BJ (cell line): ENCODE data around the gene BTK. TPM values are rescaled to one million over a fixed set of nuclear protein-coding genes. Genes with fewer than 3 reads are reported as not detected.

Experiments used
- CTCF ChIA-PET: fragments of 350-600 bp; formaldehyde crosslinking; extraction: SDS; loops from one replicate; lab custom pipeline; 2021; ENCODE audit warnings: antibody characterized with exemption, inconsistent platforms; lab: Yijun Ruan, JAX
- POLR2A ChIA-PET: fragments of 300-600 bp; sonication (Branson Sonifier 250); formaldehyde crosslinking; extraction: SDS; loops from one replicate; lab custom pipeline; 2021; ENCODE audit warnings: antibody characterized with exemption; lab: Charles Lee
- DNase-seq: peaks from one replicate; pipeline ENCODE4 v3.0.0-alpha.2; 2011; ENCODE audit warnings: low read depth
- H3K27me3 ChIP-seq: 2 replicates; pipeline ENCODE4 v1.6.0; 2011; ENCODE audit warnings: low read length; ENCODE audit not compliant: control insufficient read depth, insufficient read depth
- H3K36me3 ChIP-seq: 2 replicates; pipeline ENCODE4 v1.5.1; 2011; ENCODE audit warnings: low read length; ENCODE audit not compliant: control insufficient read depth, insufficient read depth
- H3K4me3 ChIP-seq: 2 replicates; pipeline ENCODE4 v1.5.1; 2011; ENCODE audit warnings: low read depth, mild to moderate bottlenecking, control low read depth, low read length
- polyA plus RNA-seq: library from polyadenylated mRNA; depleted of rRNA; stranded (reverse); fragments of >200 nt; gene quantifications from 2 replicates; pipeline ENCODE4 v1.2.3, GENCODE V29; 2011
- TF ChIP-seq, protein P1 (sequence below): IDR thresholded peaks from 2 replicates; pipeline ENCODE4 v1.5.1; 2011; ENCODE audit warnings: low read depth, mild to moderate bottlenecking, control low read depth, inconsistent platforms, low read length, moderate library complexity; ENCODE audit not compliant: insufficient read depth

BTK gene
- polyA plus RNA-seq, 1 experiment = not detected

DNA sequence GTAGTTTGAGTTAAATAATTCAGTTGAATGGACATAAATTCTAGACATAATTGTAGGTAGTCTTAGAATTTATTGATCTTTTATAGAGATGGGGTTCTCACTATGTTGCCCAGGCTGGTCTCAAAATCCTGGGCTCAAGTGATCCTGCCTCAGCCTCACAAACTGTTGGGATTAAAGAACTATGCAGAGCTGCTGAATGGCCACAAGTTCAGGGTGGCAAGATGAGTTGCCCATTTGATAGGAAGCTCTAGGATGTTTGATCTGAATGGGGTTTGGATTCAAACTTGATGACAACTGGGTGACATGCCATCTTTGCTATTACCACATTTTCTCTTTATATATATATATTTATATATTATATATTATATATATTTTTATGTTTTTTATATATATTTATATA is 8.4 kb upstream of the BTK start:
- Histone ChIP-seq H3K4me3 (no peak overlapping the region), H3K27me3 (no peaks in the 10 kb centered on the region), H3K36me3 (no peaks in the 10 kb centered on the region)
- CTCF ChIA-PET = no interaction called here
- DNase-seq = no peak
- TF ChIP-seq, protein P1, sequence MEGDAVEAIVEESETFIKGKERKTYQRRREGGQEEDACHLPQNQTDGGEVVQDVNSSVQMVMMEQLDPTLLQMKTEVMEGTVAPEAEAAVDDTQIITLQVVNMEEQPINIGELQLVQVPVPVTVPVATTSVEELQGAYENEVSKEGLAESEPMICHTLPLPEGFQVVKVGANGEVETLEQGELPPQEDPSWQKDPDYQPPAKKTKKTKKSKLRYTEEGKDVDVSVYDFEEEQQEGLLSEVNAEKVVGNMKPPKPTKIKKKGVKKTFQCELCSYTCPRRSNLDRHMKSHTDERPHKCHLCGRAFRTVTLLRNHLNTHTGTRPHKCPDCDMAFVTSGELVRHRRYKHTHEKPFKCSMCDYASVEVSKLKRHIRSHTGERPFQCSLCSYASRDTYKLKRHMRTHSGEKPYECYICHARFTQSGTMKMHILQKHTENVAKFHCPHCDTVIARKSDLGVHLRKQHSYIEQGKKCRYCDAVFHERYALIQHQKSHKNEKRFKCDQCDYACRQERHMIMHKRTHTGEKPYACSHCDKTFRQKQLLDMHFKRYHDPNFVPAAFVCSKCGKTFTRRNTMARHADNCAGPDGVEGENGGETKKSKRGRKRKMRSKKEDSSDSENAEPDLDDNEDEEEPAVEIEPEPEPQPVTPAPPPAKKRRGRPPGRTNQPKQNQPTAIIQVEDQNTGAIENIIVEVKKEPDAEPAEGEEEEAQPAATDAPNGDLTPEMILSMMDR = no peak
- POLR2A ChIA-PET = no interaction called here

DNA sequence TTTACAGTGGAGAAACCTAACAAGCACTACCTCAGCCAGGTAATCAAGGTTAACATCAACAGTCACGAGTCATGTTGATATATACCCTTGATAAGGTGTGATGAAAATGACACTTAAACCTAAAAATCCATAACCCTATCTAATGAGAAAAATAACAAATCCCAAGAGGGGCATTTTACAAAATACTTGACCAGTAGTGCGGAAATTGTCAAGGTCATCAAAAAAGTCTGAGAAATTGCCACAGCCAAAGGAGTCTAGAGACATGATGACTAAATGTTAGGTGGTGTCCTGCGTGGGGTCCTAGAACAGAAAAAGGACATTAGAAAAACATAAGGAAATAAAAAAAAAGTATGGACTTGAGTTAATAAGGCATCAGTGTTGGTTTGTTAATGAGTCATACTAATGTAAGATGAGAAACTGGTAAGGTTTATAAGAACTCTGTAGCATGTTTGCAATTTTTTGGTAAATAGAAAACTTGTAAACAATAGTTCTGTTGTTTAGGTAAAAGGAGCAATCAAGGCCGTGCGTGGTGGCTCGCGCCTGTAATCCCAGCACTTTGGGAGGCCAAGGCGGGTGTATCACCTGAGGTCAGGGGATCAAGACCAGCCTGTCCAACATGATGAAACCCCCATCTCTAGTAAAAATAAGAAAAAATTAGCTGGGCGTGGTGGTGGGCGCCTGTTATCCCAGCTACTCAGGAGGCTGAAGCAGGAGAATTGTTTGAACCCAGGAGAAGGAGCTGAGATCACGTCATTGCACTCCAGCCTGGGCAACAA is 7.7 kb upstream of the BTK start:
- POLR2A ChIA-PET = no interaction called here
- CTCF ChIA-PET = no interaction called here
- DNase-seq = no peak
- no peaks in the 10 kb centered on the region for H3K36me3 ChIP-seq
- TF ChIP-seq, protein P1 = no peak
- H3K4me3 ChIP-seq = no peak overlapping the region
- no peaks in the 10 kb centered on the region for H3K27me3 ChIP-seq

DNA sequence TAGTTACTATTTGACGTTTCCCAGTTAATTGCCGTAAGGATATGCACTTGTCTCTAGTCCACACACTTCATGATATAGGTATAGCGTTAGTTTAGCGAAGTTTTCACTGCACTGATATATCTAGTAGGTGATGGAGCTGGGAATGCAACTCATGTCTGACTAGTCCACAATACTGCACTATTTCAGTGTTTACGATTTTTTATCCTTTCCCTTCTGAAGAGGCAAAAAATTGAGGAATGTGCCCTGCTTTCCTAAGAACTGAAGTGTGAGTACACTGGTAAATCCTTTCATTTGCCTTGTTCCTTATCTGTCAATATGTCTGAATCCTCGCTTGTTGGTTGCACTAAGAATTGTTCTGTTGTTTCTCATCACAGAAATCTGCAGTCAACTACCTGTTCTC is 5.8 kb upstream of the BTK start:
- POLR2A ChIA-PET = no interaction called here
- CTCF ChIA-PET = no interaction called here
- H3K27me3 ChIP-seq = no peaks in the 10 kb centered on the region; the same call in 1 of the 2 replicates
- H3K36me3 ChIP-seq = no peaks in the 10 kb centered on the region
- TF ChIP-seq, protein P1 = no peak
- DNase-seq = no peak
- peak overlapping the region; percentile 70 for H3K4me3 ChIP-seq

DNA sequence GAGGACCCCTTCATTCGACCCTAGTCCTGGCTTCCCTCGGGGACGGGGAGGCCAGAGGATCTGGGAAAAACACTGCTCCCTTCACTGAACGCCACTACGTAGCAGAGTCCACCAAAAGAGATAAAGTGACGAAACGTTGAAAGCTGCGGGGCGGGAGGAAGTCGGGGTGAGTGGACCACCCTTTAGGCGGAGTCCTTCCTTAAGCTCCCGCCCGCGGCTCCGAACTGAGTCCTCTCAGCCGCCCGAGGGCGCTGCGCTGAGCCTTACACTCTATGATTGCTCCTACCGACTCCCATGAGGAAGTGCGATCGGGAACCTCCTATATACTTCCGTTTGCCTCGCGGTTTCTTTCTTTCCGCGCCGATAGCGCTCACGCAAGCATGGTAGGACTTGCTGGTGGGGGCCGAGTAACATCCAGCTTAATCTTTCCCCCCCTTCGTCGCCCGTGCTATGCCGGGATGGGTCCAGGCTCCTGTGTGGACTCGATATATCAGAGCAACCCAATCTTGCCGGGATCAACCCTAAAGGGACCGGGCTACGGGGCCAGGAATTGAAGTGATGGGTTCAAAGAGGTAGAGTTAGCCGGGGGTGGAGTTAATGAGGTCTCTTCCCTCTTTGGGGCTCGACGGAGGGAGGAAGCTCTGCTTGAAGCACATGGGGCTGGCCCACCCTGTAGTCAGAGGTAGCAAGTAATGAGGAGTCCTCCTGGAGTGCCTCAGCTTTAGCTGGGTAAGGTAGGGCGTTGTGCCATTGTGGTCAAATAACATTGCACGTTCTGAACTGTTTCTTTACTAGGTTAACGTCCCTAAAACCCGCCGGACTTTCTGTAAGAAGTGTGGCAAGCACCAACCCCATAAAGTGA is 4.9 kb upstream of the BTK start, which contains the start of gene RPL36A:
Gene RPL36A, plus strand, starts transcription at position 348 of the 862 bp plus-strand sequence. Its CDS starts 33 bp downstream, at position 381.
- DNase-seq = peak; percentile 61
- POLR2A ChIA-PET = interaction anchor here (0.5 kb wide), 1 partner anchor 170 kb away, joined by 6 read pairs; no protein-coding TSS in a partner anchor
- CTCF ChIA-PET = interaction anchor here (0.6 to 1.7 kb wide), 5 partner anchors 12 to 206 kb away, joined by 3 to 6 read pairs (median 4); partner anchors contain the start of genes GLA and HNRNPH2
- Histone ChIP-seq H3K36me3 (no peaks in the 10 kb centered on the region), H3K4me3 (peak within 1 kb of the TSS; percentile 70), H3K27me3 (no peaks in the 10 kb centered on the region; the same call in 1 of the 2 replicates)
- TF ChIP-seq, protein P1 = peak; percentile 80

- Histone ChIP-seq H3K4me3 (no peak overlapping the region), H3K27me3 (no peaks in the 10 kb centered on the region; the same call in 1 of the 2 replicates), H3K36me3 (no peaks in the 10 kb centered on the region)
- no peak for DNase-seq
- TF ChIP-seq, protein P1 = no peak
- ChIA-PET POLR2A (no interaction called here), CTCF (no interaction called here)
Measured at GRCh38 chrX:101388604-101389003, 2.6 kb upstream of the BTK start.
